ENCODE results near the gene RBM5.

DNA sequence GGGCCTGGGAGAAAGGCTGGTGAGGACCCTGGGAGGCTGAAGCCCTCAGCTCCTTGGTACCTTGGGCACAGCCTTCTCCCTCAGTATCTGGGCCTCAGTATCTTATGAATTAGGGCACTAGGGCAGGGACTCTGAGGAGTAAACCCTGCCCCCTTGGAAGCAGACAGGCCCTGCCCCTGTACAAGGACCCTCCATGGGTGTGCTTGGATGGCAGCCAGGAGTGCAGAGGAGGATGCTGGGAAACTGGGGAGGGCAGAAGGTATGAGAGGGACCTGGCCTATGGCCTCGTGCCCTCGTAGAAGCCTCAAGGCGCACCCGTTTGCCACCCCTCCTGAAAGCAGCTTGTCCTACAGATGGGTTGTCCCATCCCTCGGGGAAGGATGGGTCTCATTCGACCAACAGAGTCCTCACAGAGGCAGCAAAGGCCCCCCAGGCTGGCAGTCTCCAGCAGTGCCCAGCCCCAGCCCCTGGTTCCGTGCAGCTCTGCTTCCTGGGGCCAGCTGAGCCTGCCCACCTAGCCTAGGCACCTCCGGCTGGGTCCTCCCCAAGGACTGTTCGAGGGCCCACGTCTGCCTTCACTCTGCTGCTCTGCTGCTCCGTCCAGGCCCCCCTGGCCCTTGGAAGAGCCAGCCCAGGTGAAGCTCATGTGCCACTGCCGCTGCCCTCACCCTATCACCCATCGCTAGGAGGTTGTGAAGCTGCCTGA is 51.2 kb downstream of the RBM5 start:
- no peak for TF ChIP-seq CTCF (tag by site-specific recombination; IDR thresholded peaks at IDR 0.05)
- no peak for TF ChIP-seq ZNF133 (tag by site-specific recombination; IDR thresholded peaks at IDR 0.05)
- no peak for TF ChIP-seq ZNF398 (tag by site-specific recombination; IDR thresholded peaks at IDR 0.05)
- no peak for TF ChIP-seq ZNF214 (tag by site-specific recombination; IDR thresholded peaks at IDR 0.05; ENCODE audit: borderline replicate concordance)
- no peak for TF ChIP-seq SETDB1 (IDR thresholded peaks at IDR 0.05; ENCODE audit: insufficient read length, low read length)

Data from HEK293 (cell line).